HG02840 (cell line): ENCODE results near the gene SAMD14.

Experiments used
- ATAC-seq: cut with Tn5 transposase; IDR thresholded peaks from one replicate; pipeline ENCODE4 v1.9.1; 2021; ENCODE audit warnings: mild to moderate bottlenecking, moderate library complexity, moderate number of reproducible peaks; ENCODE audit not compliant: unreplicated experiment, low FRiP score

Gene SAMD14

GRCh38 chr17:50099003-50099402, 31.0 kb downstream of the SAMD14 start:
- no peak for ATAC-seq

GRCh38 chr17:50098583-50098982, 31.4 kb downstream of the SAMD14 start:
- ATAC-seq: no peak

GRCh38 chr17:50097926-50098325, 32.0 kb downstream of the SAMD14 start:
- no peak for ATAC-seq

GRCh38 chr17:50097455-50097854, 32.5 kb downstream of the SAMD14 start:
- ATAC-seq: no peak

- ATAC-seq: no peak
These were observed 33.2 kb downstream of the SAMD14 start for GRCh38 chr17:50096758-50097157.

- no peak for ATAC-seq
These were observed 33.9 kb downstream of the SAMD14 start for GRCh38 chr17:50096092-50096491.

GRCh38 chr17:50095626-50096037, 34.3 kb downstream of the SAMD14 start:
- ATAC-seq: no peak

GRCh38 chr17:50094753-50095619, 35.0 kb downstream of the SAMD14 start, which contains the start of gene PDK2:
PDK2 (plus strand) TSS chr17:50095351; CDS start chr17:50095436, 85 bp downstream.
- peak; percentile 84 for ATAC-seq

GRCh38 chr17:50094243-50094752, 35.7 kb downstream of the SAMD14 start:
- ATAC-seq: peak; percentile 33

- ATAC-seq: no peak
These were observed 36.2 kb downstream of the SAMD14 start for GRCh38 chr17:50093807-50094206.

- no peak for ATAC-seq
These were observed 36.7 kb downstream of the SAMD14 start for GRCh38 chr17:50093246-50093645.

GRCh38 chr17:50091918-50092285, 38.1 kb downstream of the SAMD14 start:
- no peak for ATAC-seq

GRCh38 chr17:50090971-50091917, 38.7 kb downstream of the SAMD14 start:
- no peak for ATAC-seq

- no peak for ATAC-seq
These were observed 39.9 kb downstream of the SAMD14 start for GRCh38 chr17:50090071-50090470.

GRCh38 chr17:50088952-50089825, 40.8 kb downstream of the SAMD14 start:
- ATAC-seq: no peak

- no peak for ATAC-seq
These were observed 42.0 kb downstream of the SAMD14 start for GRCh38 chr17:50087912-50088405.

GRCh38 chr17:50087246-50087911, 42.6 kb downstream of the SAMD14 start:
- no peak for ATAC-seq

GRCh38 chr17:50081757-50082156, 48.2 kb downstream of the SAMD14 start:
- no peak for ATAC-seq

GRCh38 chr17:50080827-50081226, 49.1 kb downstream of the SAMD14 start:
- ATAC-seq: no peak
